ENCODE results near the gene EFHC1. TPM values are rescaled to one million over a fixed set of nuclear protein-coding genes. Genes with fewer than 3 reads are reported as not detected.
"Not testable (repeated sequence)": the region's sequence is repeated elsewhere in the genome, so short reads cannot be mapped to it uniquely, and the experiment has no call there.

The EFHC1 gene
- total RNA-seq, 2 experiments from 2014 or later = 20.7 to 24.8 TPM

GRCh38 chr6:52424513-52424912, 4.4 kb downstream of the EFHC1 start:
- no peak for DNase-seq (ENCODE audit: low spot score)
- Histone ChIP-seq H3K9me3 (ENCODE audit: low read length) (no peaks in the 10 kb centered on the region), H2AFZ (ENCODE audit: low read length) (no peak overlapping the region), H3K79me2 (ENCODE audit: insufficient read depth, low read depth, low read length) (no peaks in the 10 kb centered on the region), H3K4me3 (ENCODE audit: low read depth, low read length, poor library complexity, severe bottlenecking) (no peak overlapping the region), H3K4me1 (ENCODE audit: insufficient read depth, low read length, poor library complexity, severe bottlenecking) (peaks cover 24% of the 10 kb centered on the region), H3K27ac (ENCODE audit: low read depth, low read length, poor library complexity, severe bottlenecking) (no peak overlapping the region), H3K36me3 (ENCODE audit: insufficient read depth, low read length) (peaks cover 13% of the 10 kb centered on the region), H3K4me2 (ENCODE audit: low read length) (no peak overlapping the region), H4K20me1 (ENCODE audit: insufficient read depth, low read length) (no peaks in the 10 kb centered on the region), H3K9me2 (ENCODE audit: insufficient read depth, low read length) (no peaks in the 10 kb centered on the region)
- ChIA-PET POLR2A (interaction anchor here (0.5 to 1.6 kb wide), 7 partner anchors 35 to 716 kb away, joined by 3 to 6 read pairs (median 4); no protein-coding TSS in a partner anchor), CTCF (ENCODE audit: unreplicated experiment) (no interaction called here)
- intact Hi-C loops (cut with micrococcal nuclease; ENCODE audit: unreplicated experiment) = no loop called here
- BruUV-seq (replicated peaks) = no TSS peak
- no peak for TF ChIP-seq CTCF (conservative IDR thresholded peaks at IDR 0.05; ENCODE audit: low read length)
- TF ChIP-seq EZH2phosphoT487 (IDR thresholded peaks at IDR 0.05; ENCODE audit: borderline replicate concordance, low read depth, low read length) = no peak

- Histone ChIP-seq H2AFZ (ENCODE audit: low read length) (no peak overlapping the region), H3K4me3 (ENCODE audit: low read depth, low read length, poor library complexity, severe bottlenecking) (no peak overlapping the region), H3K27ac (ENCODE audit: low read depth, low read length, poor library complexity, severe bottlenecking) (no peak overlapping the region), H3K4me2 (ENCODE audit: low read length) (no peak overlapping the region), H3K4me1 (ENCODE audit: insufficient read depth, low read length, poor library complexity, severe bottlenecking) (peaks cover 12% of the 10 kb centered on the region), H4K20me1 (ENCODE audit: insufficient read depth, low read length) (no peaks in the 10 kb centered on the region), H3K79me2 (ENCODE audit: insufficient read depth, low read depth, low read length) (no peaks in the 10 kb centered on the region), H3K9me3 (ENCODE audit: low read length) (no peaks in the 10 kb centered on the region), H3K9me2 (ENCODE audit: insufficient read depth, low read length) (no peaks in the 10 kb centered on the region), H3K36me3 (ENCODE audit: insufficient read depth, low read length) (peaks cover 18% of the 10 kb centered on the region)
- TF ChIP-seq CTCF (conservative IDR thresholded peaks at IDR 0.05; ENCODE audit: low read length) (no peak), EZH2phosphoT487 (IDR thresholded peaks at IDR 0.05; ENCODE audit: borderline replicate concordance, low read depth, low read length) (no peak)
- ChIA-PET CTCF (ENCODE audit: unreplicated experiment) (no interaction called here), POLR2A (interaction anchor here (0.6 to 1.1 kb wide), 2 partner anchors 71 to 1059 kb away, joined by 3 to 8 read pairs; no protein-coding TSS in a partner anchor)
- intact Hi-C loops (cut with micrococcal nuclease; ENCODE audit: unreplicated experiment) = no loop called here
- DNase-seq (ENCODE audit: low spot score) = no peak
- no TSS peak for BruUV-seq (replicated peaks)
These were observed 6.5 kb downstream of the EFHC1 start for GRCh38 chr6:52426667-52427066.

- CTCF ChIA-PET (ENCODE audit: unreplicated experiment); BruUV-seq (replicated peaks); H4K20me1 ChIP-seq (ENCODE audit: insufficient read depth, low read length); H3K9me2 ChIP-seq (ENCODE audit: insufficient read depth, low read length); intact Hi-C loops (cut with micrococcal nuclease; ENCODE audit: unreplicated experiment); H3K4me1 ChIP-seq (ENCODE audit: insufficient read depth, low read length, poor library complexity, severe bottlenecking); H3K4me2 ChIP-seq (ENCODE audit: low read length); DNase-seq (ENCODE audit: low spot score); H2AFZ ChIP-seq (ENCODE audit: low read length); H3K27ac ChIP-seq (ENCODE audit: low read depth, low read length, poor library complexity, severe bottlenecking); H3K4me3 ChIP-seq (ENCODE audit: low read depth, low read length, poor library complexity, severe bottlenecking); H3K9me3 ChIP-seq (ENCODE audit: low read length); H3K79me2 ChIP-seq (ENCODE audit: insufficient read depth, low read depth, low read length): not testable (repeated sequence)
- H3K36me3 ChIP-seq (ENCODE audit: insufficient read depth, low read length) = peaks cover 12% of the 10 kb centered on the region; the same call in 1 of the 2 replicates
- POLR2A ChIA-PET = interaction anchor here (0.6 to 1.8 kb wide), 2 partner anchors 12 to 18 kb away, joined by 3 read pairs; no protein-coding TSS in a partner anchor
These were observed 13.2 kb downstream of the EFHC1 start for GRCh38 chr6:52433294-52433693.
